SU-DHL-6 (cell line): ENCODE results near the gene TBKBP1.

Source experiments
- H2AFZ ChIP-seq: fragments of 200-600 bp; sonication (generic); 2 replicates; pipeline ENCODE4 v1.6.1; 2014; ENCODE audit warnings: low read depth, mild to moderate bottlenecking, moderate library complexity, mixed read lengths, antibody characterized with exemption, low read length; ENCODE audit not compliant: severe bottlenecking
- H3F3A ChIP-seq: fragments of 200-600 bp; shearing (Covaris generic); 2 replicates; pipeline ENCODE4 v1.6.0; 2016; ENCODE audit warnings: antibody characterized with exemption, mild to moderate bottlenecking; ENCODE audit not compliant: insufficient read depth
- H3K27ac ChIP-seq: fragments of 200-600 bp; sonication (generic); 2 replicates; pipeline ENCODE4 v1.5.1; 2016; ENCODE audit warnings: low read depth, mild to moderate bottlenecking, low read length, moderate library complexity, mixed read lengths
- H3K27me3 ChIP-seq: fragments of 200-600 bp; sonication (generic), shearing (Covaris generic); 2 replicates; pipeline ENCODE4 v1.6.0; 2014; ENCODE audit warnings: mild to moderate bottlenecking, low read length
- H3K36me3 ChIP-seq: fragments of 200-600 bp; sonication (generic); 2 replicates; pipeline ENCODE4 v1.6.1; 2014; ENCODE audit warnings: mild to moderate bottlenecking, low read length, mixed read lengths
- H3K4me2 ChIP-seq: fragments of 300-600, 200-600 bp; shearing (Covaris generic), sonication (generic); 2 replicates; pipeline ENCODE4 v1.6.0; 2014; ENCODE audit warnings: low read length, low read depth, mild to moderate bottlenecking; ENCODE audit not compliant: poor library complexity, severe bottlenecking
- H3K4me3 ChIP-seq: fragments of 200-600 bp; sonication (generic); 2 replicates; pipeline ENCODE4 v1.5.1; 2014; ENCODE audit warnings: antibody characterized with exemption, low read length, mild to moderate bottlenecking, mixed read lengths; ENCODE audit not compliant: insufficient read depth, poor library complexity, severe bottlenecking
- H3K79me2 ChIP-seq: fragments of 200-600 bp; sonication (generic); 2 replicates; pipeline ENCODE4 v1.6.1; 2014; ENCODE audit warnings: mild to moderate bottlenecking, low read length, moderate library complexity; ENCODE audit not compliant: insufficient read depth
- H3K9ac ChIP-seq: fragments of 200-600 bp; sonication (generic); 2 replicates; pipeline ENCODE4 v1.7.0; 2014; ENCODE audit warnings: mild to moderate bottlenecking, low read length
- H3K9me2 ChIP-seq: fragments of 200-600 bp; sonication (generic); replicated peaks from 2 replicates; pipeline ENCODE4 v1.6.1; 2014; ENCODE audit warnings: low read length; ENCODE audit not compliant: insufficient read depth
- H3K9me3 ChIP-seq: fragments of 200-600 bp; sonication (generic); 2 replicates; pipeline ENCODE4 v1.6.1; 2014; ENCODE audit warnings: low read length, mixed read lengths; ENCODE audit not compliant: insufficient read depth
- H4K20me1 ChIP-seq: fragments of 200-600 bp; sonication (generic); 2 replicates; pipeline ENCODE4 v1.6.1; 2014; ENCODE audit warnings: low read depth, mild to moderate bottlenecking, antibody characterized with exemption, low read length, moderate library complexity, mixed read lengths
- CTCF ChIP-seq: fragments of 200-600 bp; sonication (generic); IDR thresholded peaks from one replicate; pipeline ENCODE4 v1.5.1; 2017; ENCODE audit warnings: antibody characterized with exemption, mild to moderate bottlenecking, low read length, moderate library complexity; ENCODE audit not compliant: insufficient read depth, poor library complexity, severe bottlenecking
- EZH2phosphoT487 ChIP-seq: fragments of 200-600 bp; sonication (generic), shearing (Covaris generic); conservative IDR thresholded peaks from 2 replicates; pipeline ENCODE4 v1.6.1; 2018; ENCODE audit warnings: mild to moderate bottlenecking, antibody characterized with exemption, low read length, moderate library complexity, mixed read lengths

The TBKBP1 gene

GRCh38 chr17:47724705-47725104 lies 30.7 kb downstream of the TBKBP1 start:
- H3K9me2 ChIP-seq = no peaks in the 10 kb centered on the region
- H3K4me3 ChIP-seq = no peak overlapping the region
- no peak overlapping the region for H3K4me2 ChIP-seq
- H3K27ac ChIP-seq = no peak overlapping the region
- no peaks in the 10 kb centered on the region for H3F3A ChIP-seq
- no peak overlapping the region for H3K9ac ChIP-seq
- no peak overlapping the region for H2AFZ ChIP-seq
- H3K9me3 ChIP-seq = no peaks in the 10 kb centered on the region
- H3K36me3 ChIP-seq = no peaks in the 10 kb centered on the region
- H4K20me1 ChIP-seq = no peaks in the 10 kb centered on the region
- no peaks in the 10 kb centered on the region for H3K27me3 ChIP-seq
- TF ChIP-seq EZH2phosphoT487 (no peak), CTCF (no peak)
- no peaks in the 10 kb centered on the region for H3K79me2 ChIP-seq

- H3K4me2 ChIP-seq = no peak overlapping the region
- H3K9ac ChIP-seq = no peak overlapping the region
- no peaks in the 10 kb centered on the region for H3K9me3 ChIP-seq
- H3K36me3 ChIP-seq = no peaks in the 10 kb centered on the region
- H3F3A ChIP-seq = no peaks in the 10 kb centered on the region
- H3K27ac ChIP-seq = no peak overlapping the region
- H3K4me3 ChIP-seq = no peak overlapping the region
- no peaks in the 10 kb centered on the region for H3K9me2 ChIP-seq
- TF ChIP-seq EZH2phosphoT487 (no peak), CTCF (no peak)
- H3K79me2 ChIP-seq = no peaks in the 10 kb centered on the region
- no peaks in the 10 kb centered on the region for H4K20me1 ChIP-seq
- no peak overlapping the region for H2AFZ ChIP-seq
- H3K27me3 ChIP-seq = no peaks in the 10 kb centered on the region
Observed at GRCh38 chr17:47725446-47726111, 31.6 kb downstream of the TBKBP1 start.

GRCh38 chr17:47726796-47727703 lies 33.1 kb downstream of the TBKBP1 start:
- H4K20me1 ChIP-seq = no peaks in the 10 kb centered on the region
- H3K9me2 ChIP-seq = no peaks in the 10 kb centered on the region
- TF ChIP-seq CTCF (no peak), EZH2phosphoT487 (no peak)
- no peaks in the 10 kb centered on the region for H3K27me3 ChIP-seq
- H3K36me3 ChIP-seq = no peaks in the 10 kb centered on the region
- no peak overlapping the region for H3K4me2 ChIP-seq
- H3F3A ChIP-seq = no peaks in the 10 kb centered on the region
- no peak overlapping the region for H2AFZ ChIP-seq
- no peaks in the 10 kb centered on the region for H3K79me2 ChIP-seq
- H3K4me3 ChIP-seq = no peak overlapping the region
- H3K27ac ChIP-seq = no peak overlapping the region
- no peak overlapping the region for H3K9ac ChIP-seq
- H3K9me3 ChIP-seq = no peaks in the 10 kb centered on the region
